Ascending aorta (tissue), 2 donors: Measurements from ENCODE around the gene DOLPP1. TPM values are rescaled to one million over a fixed set of nuclear protein-coding genes. Genes with fewer than 3 reads are reported as not detected.
A peak's percentile ranks its signal among the peaks of the same experiment; 100 is the strongest.

ENCODE experiments used
- DNase-seq, 2 donors: peaks; one replicate each; pipeline ENCODE4 v3.0.0-alpha.2; 2019; ENCODE audit warnings: low spot score in 2 of 2
- H3K27ac ChIP-seq, 2 donors: fragments of 200-600 bp; sonication (generic); one replicate each; pipeline ENCODE4 v1.5.1; 2016 to 2017; ENCODE audit warnings: mild to moderate bottlenecking in 1 of 2
- H3K27me3 ChIP-seq: fragments of 200-600 bp; sonication (generic); one replicate; pipeline ENCODE4 v1.5.1; 2017
- H3K36me3 ChIP-seq, 2 donors: fragments of 200-600 bp; sonication (generic); one replicate each; pipeline ENCODE4 v1.5.1; 2016
- H3K4me1 ChIP-seq, 2 donors: fragments of 200-600 bp; sonication (generic); one replicate each; pipeline ENCODE4 v1.5.1; 2016 to 2017; ENCODE audit warnings: mild to moderate bottlenecking in 1 of 2
- H3K4me3 ChIP-seq, 2 donors: fragments of 200-600 bp; sonication (generic); one replicate each; pipeline ENCODE4 v1.5.1; 2016 to 2017; ENCODE audit warnings: mild to moderate bottlenecking in 1 of 2
- H3K9me3 ChIP-seq, 2 donors: fragments of 200-600 bp; sonication (generic); one replicate each; pipeline ENCODE4 v1.5.1; 2016
- intact Hi-C: fragments of 100-400 bp; cut with DNase I; formaldehyde crosslinking; loops from one replicate; pipeline ENCODE4 v1.15.1; 2023
- total RNA-seq: library from RNA; depleted of rRNA; stranded (reverse); fragments of >200 nt; gene quantifications from one replicate; pipeline ENCODE4 v1.1.0, GENCODE V29; 2016
- TF ChIP-seq, protein P1 (sequence below), 3 experiments: fragments of 200-600 bp in 2 of 3; fragments of 450-650 bp in 1 of 3; sonication (generic) in 2 of 3; IDR thresholded peaks; one replicate each; pipeline ENCODE4 v1.5.1; 2016 to 2019; ENCODE audit warnings: antibody characterized with exemption in 3 of 3, mild to moderate bottlenecking in 1 of 3, moderate library complexity in 1 of 3

Gene DOLPP1
- total RNA-seq, 1 donor from 2014 or later = 41.7 TPM

- H3K27ac ChIP-seq = no peak overlapping the region
- H3K36me3 ChIP-seq = peaks cover 4 to 25% of the 10 kb centered on the region in 2 donors
Observed at GRCh38 chr9:129108083-129108804, 27.3 kb downstream of the DOLPP1 start.

DNA sequence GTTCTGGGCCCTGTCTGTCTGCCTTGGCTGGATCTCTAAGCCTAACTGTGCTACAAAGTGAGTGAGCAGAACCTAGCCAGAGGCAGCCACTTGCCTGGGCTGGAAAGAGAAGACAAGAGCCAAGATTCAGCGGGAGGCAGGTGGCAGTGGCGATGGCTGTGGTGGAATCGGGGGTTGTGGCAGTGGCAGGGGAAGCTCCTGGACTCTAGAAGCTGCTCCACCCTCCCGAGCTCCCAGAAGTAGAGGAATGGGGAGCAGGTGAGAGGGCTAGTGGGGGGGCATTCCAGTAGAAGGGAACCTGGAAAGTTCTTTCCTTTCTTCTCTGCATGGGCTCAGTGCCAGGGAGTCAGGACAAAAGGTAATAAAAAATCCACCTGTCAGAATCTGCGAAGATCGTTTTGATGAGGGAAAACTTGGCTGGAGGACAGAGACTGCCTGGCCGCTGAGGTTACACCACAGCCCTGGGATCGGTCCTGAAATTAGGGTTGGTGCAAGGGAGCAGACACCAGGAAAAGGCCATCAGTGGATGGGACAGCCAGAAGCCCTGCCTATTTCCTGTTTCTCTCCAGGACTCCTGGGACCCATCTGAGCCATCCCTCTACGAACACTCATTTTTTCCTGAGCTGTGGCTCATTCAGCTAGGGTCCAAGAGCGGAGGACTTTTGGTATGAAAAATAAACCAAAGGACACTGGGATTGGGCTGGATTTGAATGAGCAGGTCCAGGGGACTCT, 28.1 kb downstream of the DOLPP1 start:
- peak overlapping the region; percentile 88 to 91 for H3K27ac ChIP-seq
- H3K4me1 ChIP-seq = peaks cover 7 to 22% of the 10 kb centered on the region in 2 donors
- DNase-seq = no peak
- H3K27me3 ChIP-seq = no peaks in the 10 kb centered on the region
- intact Hi-C loops = no loop called here
- TF ChIP-seq, protein P1, sequence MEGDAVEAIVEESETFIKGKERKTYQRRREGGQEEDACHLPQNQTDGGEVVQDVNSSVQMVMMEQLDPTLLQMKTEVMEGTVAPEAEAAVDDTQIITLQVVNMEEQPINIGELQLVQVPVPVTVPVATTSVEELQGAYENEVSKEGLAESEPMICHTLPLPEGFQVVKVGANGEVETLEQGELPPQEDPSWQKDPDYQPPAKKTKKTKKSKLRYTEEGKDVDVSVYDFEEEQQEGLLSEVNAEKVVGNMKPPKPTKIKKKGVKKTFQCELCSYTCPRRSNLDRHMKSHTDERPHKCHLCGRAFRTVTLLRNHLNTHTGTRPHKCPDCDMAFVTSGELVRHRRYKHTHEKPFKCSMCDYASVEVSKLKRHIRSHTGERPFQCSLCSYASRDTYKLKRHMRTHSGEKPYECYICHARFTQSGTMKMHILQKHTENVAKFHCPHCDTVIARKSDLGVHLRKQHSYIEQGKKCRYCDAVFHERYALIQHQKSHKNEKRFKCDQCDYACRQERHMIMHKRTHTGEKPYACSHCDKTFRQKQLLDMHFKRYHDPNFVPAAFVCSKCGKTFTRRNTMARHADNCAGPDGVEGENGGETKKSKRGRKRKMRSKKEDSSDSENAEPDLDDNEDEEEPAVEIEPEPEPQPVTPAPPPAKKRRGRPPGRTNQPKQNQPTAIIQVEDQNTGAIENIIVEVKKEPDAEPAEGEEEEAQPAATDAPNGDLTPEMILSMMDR (IDR thresholded peaks at IDR 0.05) = no peak
- peak overlapping the region; percentile 78 to 83 for H3K4me3 ChIP-seq
- no peaks in the 10 kb centered on the region for H3K9me3 ChIP-seq
- H3K36me3 ChIP-seq = peaks cover 4 to 25% of the 10 kb centered on the region in 2 donors

More at GRCh38 chr9:129108083-129108804, 27.3 kb downstream of the DOLPP1 start:
- no peaks in the 10 kb centered on the region for H3K27me3 ChIP-seq
- intact Hi-C loops = no loop called here
- H3K9me3 ChIP-seq = no peaks in the 10 kb centered on the region
- no peak for DNase-seq
- TF ChIP-seq, protein P1 (IDR thresholded peaks at IDR 0.05) = no peak
- H3K4me1 ChIP-seq = peaks cover 7 to 20% of the 10 kb centered on the region in 2 donors
- H3K4me3 ChIP-seq = no peak overlapping the region

GRCh38 chr9:129109537-129109903, 28.6 kb downstream of the DOLPP1 start:
- H3K9me3 ChIP-seq = no peaks in the 10 kb centered on the region
- H3K36me3 ChIP-seq = peaks cover 4 to 25% of the 10 kb centered on the region in 2 donors
- peaks cover 7 to 22% of the 10 kb centered on the region in 2 donors for H3K4me1 ChIP-seq
- peak in 1 of 2 donors; percentile 74 for DNase-seq
- TF ChIP-seq, protein P1 (IDR thresholded peaks at IDR 0.05) = no peak
- peak overlapping the region; percentile 78 to 83 for H3K4me3 ChIP-seq
- no peaks in the 10 kb centered on the region for H3K27me3 ChIP-seq
- intact Hi-C loops = no loop called here
- peak overlapping the region; percentile 88 to 91 for H3K27ac ChIP-seq

- TF ChIP-seq, protein P1 (IDR thresholded peaks at IDR 0.05) = peak in 2 of 3 experiments; percentile 8 to 13
- H3K9me3 ChIP-seq = no peaks in the 10 kb centered on the region
- peak overlapping the region; percentile 88 to 91 for H3K27ac ChIP-seq
- peaks cover 7 to 22% of the 10 kb centered on the region in 2 donors for H3K4me1 ChIP-seq
- intact Hi-C loops = loop anchor here (2.0 kb wide), 3 partner anchors 29 to 73 kb away; partner anchors contain the start of genes DOLPP1 and MIGA2
- peaks cover 4 to 25% of the 10 kb centered on the region in 2 donors for H3K36me3 ChIP-seq
- peak in 1 of 2 donors; percentile 80 for DNase-seq
- no peaks in the 10 kb centered on the region for H3K27me3 ChIP-seq
- H3K4me3 ChIP-seq = peak overlapping the region; percentile 78 to 83
Observed at GRCh38 chr9:129109952-129110739, 29.2 kb downstream of the DOLPP1 start.
